Measurements from ENCODE around the gene GSC2.

- TF ChIP-seq POLR2AphosphoS5 (IDR thresholded peaks at IDR 0.05) (no peak), CTCF (IDR thresholded peaks at IDR 0.05) (no peak), POLR2A (IDR thresholded peaks at IDR 0.05) (no peak)
Measured at GRCh38 chr22:19119949-19120348, 30.1 kb downstream of the GSC2 start.
